GM12878 (cell line): Measurements from ENCODE around the gene RAB2B. TPM values are rescaled to one million over a fixed set of nuclear protein-coding genes. Genes with fewer than 3 reads are reported as not detected.
A peak's percentile ranks its signal among the peaks of the same experiment; 100 is the strongest.

ENCODE experiments used
- BMI1 ChIP-seq: fragments of 450-650 bp; IDR thresholded peaks from 2 replicates; pipeline ENCODE4 v1.6.1; 2016; ENCODE audit warnings: mild to moderate bottlenecking, moderate library complexity, borderline replicate concordance
- CHD2 ChIP-seq: IDR thresholded peaks from 2 replicates; pipeline ENCODE4 v1.6.1; 2011; ENCODE audit warnings: low read depth, low read length, improper control_type of control experiment, borderline replicate concordance
- CREB1 ChIP-seq: IDR thresholded peaks from 2 replicates; pipeline ENCODE4 v1.6.1; 2012; ENCODE audit warnings: low read depth, mild to moderate bottlenecking, inconsistent platforms
- ETV6 ChIP-seq, 2 experiments: fragments of 450-650 bp in 1 of 2; IDR thresholded peaks in 1 of 2; conservative IDR thresholded peaks in 1 of 2; 2 replicates each; pipeline ENCODE4 v1.6.1; 2014; ENCODE audit warnings: antibody characterized with exemption in 1 of 2, borderline replicate concordance in 1 of 2, low read depth in 1 of 2, mild to moderate bottlenecking in 1 of 2, moderate library complexity in 1 of 2
- MYC ChIP-seq: IDR thresholded peaks from 2 replicates; pipeline ENCODE4 v1.6.1; 2011; ENCODE audit warnings: mild to moderate bottlenecking, low read length, moderate library complexity, inconsistent platforms; ENCODE audit not compliant: insufficient read depth, insufficient replicate concordance, insufficient read length, severe bottlenecking
- NFYA ChIP-seq: IDR thresholded peaks from 2 replicates; pipeline ENCODE4 v1.6.1; 2011; ENCODE audit warnings: low read depth, mild to moderate bottlenecking, low read length, improper control_type of control experiment, borderline replicate concordance
- PAX8 ChIP-seq: fragments of 450-650 bp; IDR thresholded peaks from 2 replicates; pipeline ENCODE4 v1.6.1; 2017; ENCODE audit warnings: mild to moderate bottlenecking, moderate library complexity
- RBBP5 ChIP-seq: fragments of 200-600 bp; sonication (generic); conservative IDR thresholded peaks from 2 replicates; pipeline ENCODE4 v1.6.1; 2016
- RFX5 ChIP-seq: IDR thresholded peaks from 2 replicates; pipeline ENCODE4 v1.6.1; 2011; ENCODE audit warnings: low read depth, low read length, improper control_type of control experiment
- SUPT20H ChIP-seq: IDR thresholded peaks from 2 replicates; pipeline ENCODE4 v1.6.1; 2011; ENCODE audit warnings: low read depth, mild to moderate bottlenecking, low read length, moderate library complexity, borderline replicate concordance; ENCODE audit not compliant: control insufficient read depth
- ZNF207 ChIP-seq: fragments of 450-650 bp; IDR thresholded peaks from 2 replicates; pipeline ENCODE4 v1.6.1; 2014; ENCODE audit warnings: antibody characterized with exemption, mild to moderate bottlenecking, borderline replicate concordance
- polyA plus RNA-seq, 11 experiments: library from polyadenylated mRNA; depleted of rRNA in 4 of 11; unstranded in 6 of 11; stranded (reverse) in 5 of 11; fragments of >200 nt; fragmentation: Nextera tagmentation in 4 of 11; fragmentation: Illumina TruSeq in 1 of 11; extraction: Ambion mirVana in 4 of 11; extraction: Trizol in 1 of 11; gene quantifications; 1 replicate in 1 of 11; 2 replicates in 10 of 11; pipeline versions ENCODE4 v1.2.1 to v1.2.3, GENCODE V29; 2011 to 2016; ENCODE audit warnings: inconsistent platforms in 2 of 11, missing spikeins in 2 of 11, low read depth in 1 of 11
- total RNA-seq, 4 experiments: library from RNA; depleted of rRNA in 3 of 4; stranded (reverse); fragments of >200 nt in 3 of 4; fragmentation: Illumina TruSeq in 1 of 4; extraction: Trizol in 1 of 4; gene quantifications; 2 replicates each; pipeline versions ENCODE4 v1.2.1 to v1.2.3, GENCODE V29; 2013 to 2021
- TF ChIP-seq, protein P1 (sequence below): fragments of 150-350 bp; IDR thresholded peaks from 2 replicates; pipeline ENCODE4 v1.6.1; 2016; ENCODE audit warnings: low read depth, low read length
- TF ChIP-seq, protein P2 (sequence below), 3 experiments: IDR thresholded peaks in 2 of 3; conservative IDR thresholded peaks in 1 of 3; 2 replicates each; pipeline ENCODE4 v1.5.1; 2011; ENCODE audit warnings: low read depth in 3 of 3, low read length in 3 of 3, mild to moderate bottlenecking in 3 of 3, control low read depth in 2 of 3, moderate library complexity in 2 of 3, inconsistent platforms in 1 of 3, mixed read lengths in 1 of 3; ENCODE audit not compliant: control insufficient read depth in 2 of 3, insufficient read depth in 1 of 3; ENCODE audit errors: extremely low read depth in 1 of 3
- TF ChIP-seq, protein P3 (sequence below): IDR thresholded peaks from 2 replicates; pipeline ENCODE4 v1.6.1; 2012; ENCODE audit warnings: low read depth, low read length, improper control_type of control experiment
- TF ChIP-seq, protein P4 (sequence below): fragments of 450-650 bp; conservative IDR thresholded peaks from 2 replicates; pipeline ENCODE4 v1.6.1; 2017; ENCODE audit warnings: mild to moderate bottlenecking, moderate library complexity
- TF ChIP-seq, protein P5 (sequence below): fragments of 450-650 bp; IDR thresholded peaks from 2 replicates; pipeline ENCODE4 v1.6.1; 2017; ENCODE audit warnings: mild to moderate bottlenecking, low read depth, inconsistent platforms; ENCODE audit not compliant: poor library complexity, severe bottlenecking

Gene RAB2B
- total and polyA plus RNA-seq, 10 of the 15 experiments (the other 5 are each of a cell fraction or from before 2014, with no cell fraction given), result 5.6 to 45.1 (median 12.5) TPM

DNA sequence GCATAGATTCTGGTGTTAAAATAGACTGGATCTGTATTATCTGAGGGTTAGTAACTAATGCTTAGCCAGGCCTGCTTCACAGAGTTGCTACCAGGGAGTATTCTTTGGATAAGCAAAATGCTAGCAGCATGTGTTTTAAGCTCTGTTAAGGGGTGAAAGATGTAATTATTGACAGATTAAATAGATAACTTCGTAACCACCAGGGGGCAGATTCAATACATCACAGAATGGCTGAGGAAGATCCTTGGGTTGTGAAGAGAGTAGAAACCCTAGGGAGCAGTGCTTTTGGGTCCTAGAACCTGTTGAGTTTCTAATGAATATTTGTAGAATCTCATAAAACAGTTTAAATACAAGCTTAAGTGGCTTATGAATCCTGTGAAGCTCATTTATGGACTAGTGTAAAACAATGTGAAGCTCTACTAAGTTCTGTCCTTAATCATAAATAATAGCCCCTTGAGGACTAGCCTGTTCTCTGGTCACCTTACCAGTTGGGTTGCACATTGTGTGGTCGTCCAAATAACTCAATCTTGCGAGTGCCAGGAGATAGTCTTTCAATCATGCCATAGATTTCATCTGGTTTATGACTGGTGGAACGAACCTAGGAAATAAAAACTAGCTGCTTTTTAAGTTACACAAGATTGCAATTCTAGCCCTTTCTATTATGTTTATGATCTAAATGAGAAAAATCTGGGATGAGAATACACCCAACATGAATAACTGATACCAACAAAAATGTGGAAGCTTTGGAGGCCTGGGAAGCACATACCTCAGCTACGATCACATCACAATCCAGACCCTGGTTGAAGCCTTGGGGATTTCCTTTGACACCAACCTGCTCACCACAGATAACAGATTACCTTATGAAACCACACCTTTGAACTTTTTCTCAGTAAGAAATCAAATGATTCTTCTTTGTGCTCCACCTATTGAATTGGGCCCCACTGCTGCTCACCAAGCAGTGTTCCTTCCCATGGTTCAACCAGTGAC, 22.1 kb upstream of the RAB2B start (continued):
- TF ChIP-seq, protein P1, sequence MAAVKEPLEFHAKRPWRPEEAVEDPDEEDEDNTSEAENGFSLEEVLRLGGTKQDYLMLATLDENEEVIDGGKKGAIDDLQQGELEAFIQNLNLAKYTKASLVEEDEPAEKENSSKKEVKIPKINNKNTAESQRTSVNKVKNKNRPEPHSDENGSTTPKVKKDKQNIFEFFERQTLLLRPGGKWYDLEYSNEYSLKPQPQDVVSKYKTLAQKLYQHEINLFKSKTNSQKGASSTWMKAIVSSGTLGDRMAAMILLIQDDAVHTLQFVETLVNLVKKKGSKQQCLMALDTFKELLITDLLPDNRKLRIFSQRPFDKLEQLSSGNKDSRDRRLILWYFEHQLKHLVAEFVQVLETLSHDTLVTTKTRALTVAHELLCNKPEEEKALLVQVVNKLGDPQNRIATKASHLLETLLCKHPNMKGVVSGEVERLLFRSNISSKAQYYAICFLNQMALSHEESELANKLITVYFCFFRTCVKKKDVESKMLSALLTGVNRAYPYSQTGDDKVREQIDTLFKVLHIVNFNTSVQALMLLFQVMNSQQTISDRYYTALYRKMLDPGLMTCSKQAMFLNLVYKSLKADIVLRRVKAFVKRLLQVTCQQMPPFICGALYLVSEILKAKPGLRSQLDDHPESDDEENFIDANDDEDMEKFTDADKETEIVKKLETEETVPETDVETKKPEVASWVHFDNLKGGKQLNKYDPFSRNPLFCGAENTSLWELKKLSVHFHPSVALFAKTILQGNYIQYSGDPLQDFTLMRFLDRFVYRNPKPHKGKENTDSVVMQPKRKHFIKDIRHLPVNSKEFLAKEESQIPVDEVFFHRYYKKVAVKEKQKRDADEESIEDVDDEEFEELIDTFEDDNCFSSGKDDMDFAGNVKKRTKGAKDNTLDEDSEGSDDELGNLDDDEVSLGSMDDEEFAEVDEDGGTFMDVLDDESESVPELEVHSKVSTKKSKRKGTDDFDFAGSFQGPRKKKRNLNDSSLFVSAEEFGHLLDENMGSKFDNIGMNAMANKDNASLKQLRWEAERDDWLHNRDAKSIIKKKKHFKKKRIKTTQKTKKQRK, result no peak
- TF ChIP-seq, protein P2, sequence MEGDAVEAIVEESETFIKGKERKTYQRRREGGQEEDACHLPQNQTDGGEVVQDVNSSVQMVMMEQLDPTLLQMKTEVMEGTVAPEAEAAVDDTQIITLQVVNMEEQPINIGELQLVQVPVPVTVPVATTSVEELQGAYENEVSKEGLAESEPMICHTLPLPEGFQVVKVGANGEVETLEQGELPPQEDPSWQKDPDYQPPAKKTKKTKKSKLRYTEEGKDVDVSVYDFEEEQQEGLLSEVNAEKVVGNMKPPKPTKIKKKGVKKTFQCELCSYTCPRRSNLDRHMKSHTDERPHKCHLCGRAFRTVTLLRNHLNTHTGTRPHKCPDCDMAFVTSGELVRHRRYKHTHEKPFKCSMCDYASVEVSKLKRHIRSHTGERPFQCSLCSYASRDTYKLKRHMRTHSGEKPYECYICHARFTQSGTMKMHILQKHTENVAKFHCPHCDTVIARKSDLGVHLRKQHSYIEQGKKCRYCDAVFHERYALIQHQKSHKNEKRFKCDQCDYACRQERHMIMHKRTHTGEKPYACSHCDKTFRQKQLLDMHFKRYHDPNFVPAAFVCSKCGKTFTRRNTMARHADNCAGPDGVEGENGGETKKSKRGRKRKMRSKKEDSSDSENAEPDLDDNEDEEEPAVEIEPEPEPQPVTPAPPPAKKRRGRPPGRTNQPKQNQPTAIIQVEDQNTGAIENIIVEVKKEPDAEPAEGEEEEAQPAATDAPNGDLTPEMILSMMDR (IDR thresholded peaks at IDR 0.05 in 2 of 3, conservative IDR thresholded peaks at IDR 0.05 in 1 of 3; ENCODE audit: control insufficient read depth in 2 of 3, extremely low read depth in 1 of 3, insufficient read depth in 1 of 3, low read depth in 3 of 3, low read length in 3 of 3), result peak; percentile 34 to 61 (median 42)
- TF ChIP-seq MYC (no peak), BMI1 (no peak), ETV6 (conservative IDR thresholded peaks at IDR 0.05 in 1 of 2, IDR thresholded peaks at IDR 0.05 in 1 of 2; ENCODE audit: borderline replicate concordance in 1 of 2, low read depth in 1 of 2) (no peak), SUPT20H (no peak), RFX5 (no peak), PAX8 (no peak), CHD2 (no peak), RBBP5 (no peak), CREB1 (no peak), NFYA (no peak), ZNF207 (no peak)
- TF ChIP-seq, protein P3, sequence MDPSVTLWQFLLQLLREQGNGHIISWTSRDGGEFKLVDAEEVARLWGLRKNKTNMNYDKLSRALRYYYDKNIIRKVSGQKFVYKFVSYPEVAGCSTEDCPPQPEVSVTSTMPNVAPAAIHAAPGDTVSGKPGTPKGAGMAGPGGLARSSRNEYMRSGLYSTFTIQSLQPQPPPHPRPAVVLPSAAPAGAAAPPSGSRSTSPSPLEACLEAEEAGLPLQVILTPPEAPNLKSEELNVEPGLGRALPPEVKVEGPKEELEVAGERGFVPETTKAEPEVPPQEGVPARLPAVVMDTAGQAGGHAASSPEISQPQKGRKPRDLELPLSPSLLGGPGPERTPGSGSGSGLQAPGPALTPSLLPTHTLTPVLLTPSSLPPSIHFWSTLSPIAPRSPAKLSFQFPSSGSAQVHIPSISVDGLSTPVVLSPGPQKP, result no peak
- TF ChIP-seq, protein P4, sequence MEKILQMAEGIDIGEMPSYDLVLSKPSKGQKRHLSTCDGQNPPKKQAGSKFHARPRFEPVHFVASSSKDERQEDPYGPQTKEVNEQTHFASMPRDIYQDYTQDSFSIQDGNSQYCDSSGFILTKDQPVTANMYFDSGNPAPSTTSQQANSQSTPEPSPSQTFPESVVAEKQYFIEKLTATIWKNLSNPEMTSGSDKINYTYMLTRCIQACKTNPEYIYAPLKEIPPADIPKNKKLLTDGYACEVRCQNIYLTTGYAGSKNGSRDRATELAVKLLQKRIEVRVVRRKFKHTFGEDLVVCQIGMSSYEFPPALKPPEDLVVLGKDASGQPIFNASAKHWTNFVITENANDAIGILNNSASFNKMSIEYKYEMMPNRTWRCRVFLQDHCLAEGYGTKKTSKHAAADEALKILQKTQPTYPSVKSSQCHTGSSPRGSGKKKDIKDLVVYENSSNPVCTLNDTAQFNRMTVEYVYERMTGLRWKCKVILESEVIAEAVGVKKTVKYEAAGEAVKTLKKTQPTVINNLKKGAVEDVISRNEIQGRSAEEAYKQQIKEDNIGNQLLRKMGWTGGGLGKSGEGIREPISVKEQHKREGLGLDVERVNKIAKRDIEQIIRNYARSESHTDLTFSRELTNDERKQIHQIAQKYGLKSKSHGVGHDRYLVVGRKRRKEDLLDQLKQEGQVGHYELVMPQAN, result no peak
- TF ChIP-seq, protein P5, sequence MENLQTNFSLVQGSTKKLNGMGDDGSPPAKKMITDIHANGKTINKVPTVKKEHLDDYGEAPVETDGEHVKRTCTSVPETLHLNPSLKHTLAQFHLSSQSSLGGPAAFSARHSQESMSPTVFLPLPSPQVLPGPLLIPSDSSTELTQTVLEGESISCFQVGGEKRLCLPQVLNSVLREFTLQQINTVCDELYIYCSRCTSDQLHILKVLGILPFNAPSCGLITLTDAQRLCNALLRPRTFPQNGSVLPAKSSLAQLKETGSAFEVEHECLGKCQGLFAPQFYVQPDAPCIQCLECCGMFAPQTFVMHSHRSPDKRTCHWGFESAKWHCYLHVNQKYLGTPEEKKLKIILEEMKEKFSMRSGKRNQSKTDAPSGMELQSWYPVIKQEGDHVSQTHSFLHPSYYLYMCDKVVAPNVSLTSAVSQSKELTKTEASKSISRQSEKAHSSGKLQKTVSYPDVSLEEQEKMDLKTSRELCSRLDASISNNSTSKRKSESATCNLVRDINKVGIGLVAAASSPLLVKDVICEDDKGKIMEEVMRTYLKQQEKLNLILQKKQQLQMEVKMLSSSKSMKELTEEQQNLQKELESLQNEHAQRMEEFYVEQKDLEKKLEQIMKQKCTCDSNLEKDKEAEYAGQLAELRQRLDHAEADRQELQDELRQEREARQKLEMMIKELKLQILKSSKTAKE, result no peak
